PC-9 (cell line): ENCODE measurements around the gene CX3CR1.

Experiments
- EZH2 ChIP-seq: fragments of 200-600 bp; sonication (generic); IDR thresholded peaks from 2 replicates; pipeline ENCODE4 v1.8.0; 2017; ENCODE audit warnings: antibody characterized with exemption, low read depth
- TF ChIP-seq, protein P1 (sequence below): fragments of 200-600 bp; sonication (generic); conservative IDR thresholded peaks from 2 replicates; pipeline ENCODE4 v1.6.1; 2017; ENCODE audit warnings: mixed run types, antibody characterized with exemption, mild to moderate bottlenecking, moderate library complexity

DNA sequence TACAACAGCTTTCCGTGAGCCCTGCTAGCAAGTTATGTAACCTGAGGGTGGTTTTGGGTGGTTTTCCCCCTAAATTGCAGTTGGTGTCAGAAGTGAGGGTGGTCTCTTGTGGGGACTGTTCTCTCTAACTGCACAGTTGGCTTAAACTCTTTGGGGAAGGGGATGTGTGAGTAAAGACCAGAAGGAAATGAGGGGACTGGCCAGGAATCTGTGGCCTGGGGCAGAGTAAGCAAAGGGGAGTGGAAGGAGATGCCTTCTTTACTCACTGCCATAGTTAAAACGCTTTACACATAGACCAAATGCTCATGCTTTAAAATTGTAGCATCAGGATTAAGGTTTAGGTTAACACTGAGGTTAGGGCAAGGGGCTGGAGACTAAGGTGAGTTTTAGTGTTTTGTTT lies 66.2 kb downstream of the CX3CR1 start:
- TF ChIP-seq, protein P1, sequence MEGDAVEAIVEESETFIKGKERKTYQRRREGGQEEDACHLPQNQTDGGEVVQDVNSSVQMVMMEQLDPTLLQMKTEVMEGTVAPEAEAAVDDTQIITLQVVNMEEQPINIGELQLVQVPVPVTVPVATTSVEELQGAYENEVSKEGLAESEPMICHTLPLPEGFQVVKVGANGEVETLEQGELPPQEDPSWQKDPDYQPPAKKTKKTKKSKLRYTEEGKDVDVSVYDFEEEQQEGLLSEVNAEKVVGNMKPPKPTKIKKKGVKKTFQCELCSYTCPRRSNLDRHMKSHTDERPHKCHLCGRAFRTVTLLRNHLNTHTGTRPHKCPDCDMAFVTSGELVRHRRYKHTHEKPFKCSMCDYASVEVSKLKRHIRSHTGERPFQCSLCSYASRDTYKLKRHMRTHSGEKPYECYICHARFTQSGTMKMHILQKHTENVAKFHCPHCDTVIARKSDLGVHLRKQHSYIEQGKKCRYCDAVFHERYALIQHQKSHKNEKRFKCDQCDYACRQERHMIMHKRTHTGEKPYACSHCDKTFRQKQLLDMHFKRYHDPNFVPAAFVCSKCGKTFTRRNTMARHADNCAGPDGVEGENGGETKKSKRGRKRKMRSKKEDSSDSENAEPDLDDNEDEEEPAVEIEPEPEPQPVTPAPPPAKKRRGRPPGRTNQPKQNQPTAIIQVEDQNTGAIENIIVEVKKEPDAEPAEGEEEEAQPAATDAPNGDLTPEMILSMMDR: no peak
- TF ChIP-seq EZH2: no peak
